A549 (cell line): ENCODE measurements around the gene SAPCD2.

Source experiments
- CTCF ChIP-seq: fragments of >200 bp; sonication (Bioruptor Twin); formaldehyde crosslinking; IDR thresholded peaks from 3 replicates; pipeline ENCODE4 v1.5.1; 2016
- EHF ChIP-seq: fragments of 250-450 bp; sonication (Bioruptor Pico); IDR thresholded peaks from 2 replicates; pipeline ENCODE4 v1.5.0; 2020; ENCODE audit warnings: mild to moderate bottlenecking
- EP300 ChIP-seq, 2 experiments: fragments of >200 bp; sonication (Bioruptor Twin); formaldehyde crosslinking; IDR thresholded peaks; 2 replicates in 1 of 2; 3 replicates in 1 of 2; pipeline ENCODE4 v1.6.1; 2016 to 2017
- RARB ChIP-seq: fragments of 250-450 bp; sonication (Bioruptor Pico); IDR thresholded peaks from 2 replicates; pipeline ENCODE4 v1.8.0; 2021; ENCODE audit warnings: mild to moderate bottlenecking, moderate library complexity
- RCOR1 ChIP-seq: fragments of 150-350 bp; IDR thresholded peaks from 2 replicates; pipeline ENCODE4 v1.6.1; 2014; ENCODE audit warnings: antibody characterized with exemption, low read length, low read depth
- REST ChIP-seq: fragments of 200-600 bp; sonication (generic); IDR thresholded peaks from 2 replicates; pipeline ENCODE4 v1.6.1; 2016; ENCODE audit warnings: antibody characterized with exemption, mild to moderate bottlenecking, moderate library complexity
- RFX5 ChIP-seq: fragments of 450-650 bp; IDR thresholded peaks from 2 replicates; pipeline ENCODE4 v1.7.1; 2014; ENCODE audit warnings: antibody characterized with exemption, mild to moderate bottlenecking, moderate library complexity
- TP53 ChIP-seq: fragments of 250-450 bp; sonication (Bioruptor Pico); IDR thresholded peaks from 2 replicates; pipeline ENCODE4 v1.5.0; 2021; ENCODE audit warnings: mild to moderate bottlenecking, moderate library complexity

- TF ChIP-seq RFX5 (no peak), RARB (no peak), EP300 (IDR thresholded peaks at IDR 0.05) (no peak), RCOR1 (no peak), CTCF (no peak), EHF (no peak), REST (no peak), TP53 (no peak)
These were observed 17.8 kb upstream of the SAPCD2 start for GRCh38 chr9:137088121-137088520.
